ENCODE results near the gene SMPD3. TPM values are rescaled to one million over a fixed set of nuclear protein-coding genes. Genes with fewer than 3 reads are reported as not detected.

Gene SMPD3
- total RNA-seq, 1 experiment from 2014 or later: 0.03 TPM

- in situ Hi-C loops (cut with HindIII; ENCODE audit: low pct_unique_long_range_greater_than_20kb, low sequenced_read_pairs): no loop called here
- DNase-seq (ENCODE audit: low read depth, low spot score): no peak
Observed at GRCh38 chr16:68369697-68370580, 78.4 kb downstream of the SMPD3 start.

DNA sequence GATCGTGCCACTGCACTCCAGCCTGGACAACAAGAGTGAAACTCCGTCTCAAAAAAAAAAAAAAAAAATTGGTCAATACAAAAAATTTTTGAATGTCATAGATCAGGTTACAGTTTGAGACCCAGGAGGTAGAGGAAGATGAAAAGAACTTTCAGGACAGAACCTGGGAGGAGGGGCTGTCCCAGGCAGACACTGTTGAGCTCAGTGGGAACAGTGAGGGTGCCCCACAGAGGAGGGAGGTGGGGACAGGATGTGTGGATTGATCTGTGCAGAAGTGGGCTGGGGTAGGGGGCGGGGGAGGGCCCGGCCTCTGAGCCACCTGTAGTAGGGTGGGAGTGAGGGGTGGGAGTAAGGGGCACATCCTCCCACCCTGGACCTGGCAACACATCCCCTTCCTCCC lies 79.1 kb downstream of the SMPD3 start:
- DNase-seq (ENCODE audit: low read depth, low spot score): no peak
- in situ Hi-C loops (cut with HindIII; ENCODE audit: low pct_unique_long_range_greater_than_20kb, low sequenced_read_pairs): no loop called here

- in situ Hi-C loops (cut with HindIII; ENCODE audit: low pct_unique_long_range_greater_than_20kb, low sequenced_read_pairs): no loop called here
- no peak for DNase-seq (ENCODE audit: low read depth, low spot score)
Observed at GRCh38 chr16:68368301-68368888, 79.9 kb downstream of the SMPD3 start.

DNA sequence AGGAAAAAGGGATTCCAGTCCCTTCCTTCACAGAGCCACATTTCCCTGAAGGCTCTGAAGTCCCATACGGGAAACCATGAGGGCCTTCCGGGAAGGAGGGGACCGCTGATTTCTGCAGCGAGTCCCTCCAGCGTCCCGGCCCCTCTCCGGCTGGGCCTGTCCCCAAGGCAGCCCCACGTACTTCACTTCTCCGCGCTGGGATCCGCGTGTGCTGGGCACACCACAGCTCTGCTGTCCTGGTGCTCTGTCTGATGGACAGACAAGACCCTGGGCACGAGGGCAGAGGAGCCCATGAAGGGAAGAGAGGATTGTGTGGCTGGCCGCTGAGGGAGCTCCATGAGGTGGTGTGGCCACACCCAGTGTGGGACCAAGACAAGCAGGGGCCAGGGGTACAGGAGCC lies 80.4 kb downstream of the SMPD3 start:
- no peak for DNase-seq (ENCODE audit: low read depth, low spot score)
- in situ Hi-C loops (cut with HindIII; ENCODE audit: low pct_unique_long_range_greater_than_20kb, low sequenced_read_pairs): no loop called here

- in situ Hi-C loops (cut with HindIII; ENCODE audit: low pct_unique_long_range_greater_than_20kb, low sequenced_read_pairs): no loop called here
- no peak for DNase-seq (ENCODE audit: low read depth, low spot score)
Observed at GRCh38 chr16:68367440-68367839, 80.9 kb downstream of the SMPD3 start.

- DNase-seq (ENCODE audit: low read depth, low spot score): peak; percentile 49
- in situ Hi-C loops (cut with HindIII; ENCODE audit: low pct_unique_long_range_greater_than_20kb, low sequenced_read_pairs): no loop called here
Observed at GRCh38 chr16:68367030-68367429, 81.3 kb downstream of the SMPD3 start.

GRCh38 chr16:68366062-68366461 lies 82.2 kb downstream of the SMPD3 start:
- in situ Hi-C loops (cut with HindIII; ENCODE audit: low pct_unique_long_range_greater_than_20kb, low sequenced_read_pairs): no loop called here

GRCh38 chr16:68365167-68365817 lies 83.0 kb downstream of the SMPD3 start:
- DNase-seq (ENCODE audit: low read depth, low spot score): no peak
- in situ Hi-C loops (cut with HindIII; ENCODE audit: low pct_unique_long_range_greater_than_20kb, low sequenced_read_pairs): no loop called here

More at GRCh38 chr16:68366062-68366461, 82.2 kb downstream of the SMPD3 start:
- no peak for DNase-seq (ENCODE audit: low read depth, low spot score)

GRCh38 chr16:68364561-68364998 lies 83.7 kb downstream of the SMPD3 start:
- DNase-seq (ENCODE audit: low read depth, low spot score): no peak
- in situ Hi-C loops (cut with HindIII; ENCODE audit: low pct_unique_long_range_greater_than_20kb, low sequenced_read_pairs): no loop called here

- DNase-seq (ENCODE audit: low read depth, low spot score): no peak
- in situ Hi-C loops (cut with HindIII; ENCODE audit: low pct_unique_long_range_greater_than_20kb, low sequenced_read_pairs): no loop called here
Observed at GRCh38 chr16:68363658-68364521, 84.4 kb downstream of the SMPD3 start.

DNA sequence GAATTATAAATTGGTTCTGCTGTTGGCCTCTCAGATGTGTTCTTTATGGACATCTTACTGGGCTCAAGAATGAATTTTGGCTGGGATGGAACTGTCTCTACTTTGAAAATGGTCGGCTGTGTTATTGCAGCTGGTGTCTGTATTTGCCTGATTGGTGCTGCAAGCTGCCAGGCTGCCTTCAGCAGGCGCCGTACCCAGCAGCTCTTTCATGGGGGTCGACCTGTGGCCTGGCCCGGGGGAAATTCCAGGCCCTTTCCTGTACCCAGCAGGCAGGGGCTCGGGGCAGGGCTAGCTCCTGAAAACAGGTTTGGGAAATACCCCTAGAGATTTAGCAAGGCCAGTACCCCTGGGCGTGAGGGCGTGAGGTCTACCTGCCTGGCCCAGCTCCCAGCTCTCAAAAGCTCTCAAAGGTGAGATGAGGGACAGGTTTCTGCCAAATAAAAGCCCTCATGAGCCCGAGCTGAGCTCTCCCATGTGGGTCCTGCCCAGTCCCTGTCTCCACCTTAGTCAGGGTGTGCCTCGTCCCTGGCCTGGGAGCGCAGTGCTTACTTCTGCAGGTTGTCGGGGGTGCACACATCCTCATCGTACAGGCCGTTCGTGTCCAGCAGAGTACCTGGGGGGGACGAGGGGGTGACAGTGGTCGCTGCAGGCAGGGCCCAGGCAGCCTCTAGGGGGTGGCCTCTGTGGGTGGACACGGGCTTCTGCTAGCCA lies 85.2 kb downstream of the SMPD3 start:
- in situ Hi-C loops (cut with HindIII; ENCODE audit: low pct_unique_long_range_greater_than_20kb, low sequenced_read_pairs): no loop called here
- no peak for DNase-seq (ENCODE audit: low read depth, low spot score)

DNA sequence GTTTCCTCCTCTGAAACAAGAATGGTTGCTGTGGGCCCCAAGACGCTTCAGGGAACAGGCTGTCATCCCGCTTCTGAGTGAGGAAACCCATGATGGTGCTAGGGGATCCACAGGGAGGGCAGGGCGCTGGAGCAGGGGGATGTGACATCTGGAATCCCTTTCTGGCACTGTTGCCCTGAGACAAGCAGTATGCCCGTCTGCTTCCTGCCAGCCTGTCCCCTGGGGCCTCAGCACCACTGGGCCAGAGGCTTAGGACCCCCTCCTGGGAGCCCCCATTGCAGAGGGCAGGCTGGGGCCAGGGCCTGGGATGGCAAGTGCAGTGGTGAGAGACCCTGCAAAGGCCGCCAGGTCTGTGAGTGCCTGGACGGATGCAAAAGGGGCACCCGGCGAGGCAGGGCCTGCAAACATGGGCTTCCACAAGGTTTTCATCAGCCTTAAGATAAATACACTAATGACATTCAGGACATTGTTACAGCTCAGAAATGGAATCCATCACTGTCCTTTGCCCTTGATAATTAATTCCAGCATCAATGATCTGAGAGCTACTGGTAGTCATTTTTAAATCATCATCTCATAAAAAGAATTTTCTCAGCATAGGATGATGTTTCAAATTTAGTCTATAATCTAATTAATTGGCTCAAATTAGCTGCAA lies 85.9 kb downstream of the SMPD3 start:
- in situ Hi-C loops (cut with HindIII; ENCODE audit: low pct_unique_long_range_greater_than_20kb, low sequenced_read_pairs): no loop called here
- no peak for DNase-seq (ENCODE audit: low read depth, low spot score)

DNA sequence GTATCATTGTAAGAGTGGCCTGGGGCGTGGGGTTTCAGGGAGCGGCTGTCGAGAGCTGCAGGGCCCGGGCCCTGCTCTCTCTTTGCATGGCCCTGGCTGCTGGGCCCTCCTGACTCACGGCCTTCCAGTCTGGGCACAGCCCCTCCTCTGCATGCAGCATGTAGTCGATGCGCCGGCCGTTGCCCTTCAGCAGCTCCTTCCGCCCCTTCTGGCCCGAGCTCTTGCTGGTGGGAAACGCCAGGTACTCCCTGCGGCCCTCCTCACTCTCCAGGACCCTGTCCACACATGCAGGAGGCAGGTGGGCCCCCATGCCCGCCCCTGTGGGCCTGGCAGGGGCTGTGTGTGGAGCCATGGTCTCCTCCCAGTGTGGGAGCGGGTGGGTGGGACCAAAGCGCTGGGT lies 86.8 kb downstream of the SMPD3 start:
- in situ Hi-C loops (cut with HindIII; ENCODE audit: low pct_unique_long_range_greater_than_20kb, low sequenced_read_pairs): no loop called here
- DNase-seq (ENCODE audit: low read depth, low spot score): no peak

- in situ Hi-C loops (cut with HindIII; ENCODE audit: low pct_unique_long_range_greater_than_20kb, low sequenced_read_pairs): no loop called here
- DNase-seq (ENCODE audit: low read depth, low spot score): no peak
Observed at GRCh38 chr16:68360956-68361355, 87.4 kb downstream of the SMPD3 start.

DNA sequence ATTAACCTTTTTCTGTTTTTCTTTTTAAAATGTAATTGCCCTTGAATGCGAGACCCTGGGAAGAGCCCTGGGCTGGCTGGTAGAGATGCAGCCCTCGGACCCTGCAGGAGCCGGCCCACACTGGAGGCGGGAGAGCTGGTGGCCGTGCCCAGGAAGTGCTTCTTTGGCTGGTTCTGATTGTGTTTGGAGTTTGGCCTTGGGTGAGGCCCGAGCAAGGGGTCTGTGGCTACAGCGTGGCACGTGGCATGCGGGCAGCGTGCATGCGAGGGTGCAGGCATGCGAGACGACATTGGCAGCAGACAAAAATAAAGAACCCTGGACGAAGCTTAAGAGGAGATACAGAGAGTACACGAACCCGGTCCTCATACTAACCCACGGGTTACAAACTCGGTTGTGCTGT lies 87.8 kb downstream of the SMPD3 start:
- in situ Hi-C loops (cut with HindIII; ENCODE audit: low pct_unique_long_range_greater_than_20kb, low sequenced_read_pairs): no loop called here
- DNase-seq (ENCODE audit: low read depth, low spot score): no peak

DNA sequence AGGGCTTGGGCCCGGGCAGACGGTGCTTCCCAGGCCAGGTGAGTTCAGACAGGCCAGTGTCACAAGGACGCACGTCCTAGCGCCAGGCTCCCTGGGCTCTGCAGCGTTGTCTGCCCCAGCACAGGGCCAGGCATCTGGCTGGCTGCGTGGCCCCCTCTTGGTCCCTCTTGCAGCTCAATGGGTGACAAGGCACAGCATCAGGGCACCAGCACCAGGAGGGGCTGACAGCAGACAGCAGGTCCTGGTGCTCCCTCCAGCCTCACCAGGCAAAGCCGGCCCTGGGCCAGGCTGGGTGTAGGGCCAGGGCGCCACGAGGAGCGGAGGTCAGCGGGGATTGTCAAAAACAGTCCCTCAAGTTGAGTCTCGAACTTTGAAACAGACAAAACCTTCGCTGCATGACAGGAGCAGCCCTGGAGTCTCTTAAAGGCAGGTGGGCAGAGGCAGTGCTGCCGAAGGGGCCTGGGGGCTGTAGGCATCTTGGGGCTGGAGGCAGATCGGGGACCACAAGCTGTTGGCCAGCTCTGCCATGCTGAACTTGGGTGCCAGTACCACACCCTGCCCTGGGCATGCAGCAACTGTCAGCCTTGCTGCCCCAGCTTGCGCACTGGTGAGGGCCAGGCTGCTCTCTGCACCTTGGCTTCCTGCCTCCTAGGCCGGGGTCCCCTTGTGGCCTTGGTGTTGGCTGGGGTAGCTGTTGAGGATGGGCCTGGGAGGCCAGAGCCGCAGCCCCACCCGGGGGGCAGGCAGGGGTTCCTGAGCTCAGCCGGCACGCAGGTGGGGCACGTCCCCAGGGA lies 88.7 kb downstream of the SMPD3 start:
- DNase-seq (ENCODE audit: low read depth, low spot score): no peak
- in situ Hi-C loops (cut with HindIII; ENCODE audit: low pct_unique_long_range_greater_than_20kb, low sequenced_read_pairs): no loop called here

All from SK-MEL-5 (cell line).